HT1080 (cell line): ENCODE data around the gene MAST4. TPM values are rescaled to one million over a fixed set of nuclear protein-coding genes. Genes with fewer than 3 reads are reported as not detected.

Source experiments
- DNase-seq: peaks from one replicate; pipeline ENCODE4 v3.0.0-alpha.2; 2015; ENCODE audit warnings: low read depth
- total RNA-seq: library from RNA; depleted of rRNA; stranded (reverse); fragments of >200 nt; shearing (Covaris generic); gene quantifications from 2 replicates; pipeline ENCODE4 v1.2.3, GENCODE V29; 2014

MAST4 gene
- total RNA-seq, 1 experiment from 2014 or later, result 8.7 TPM

- DNase-seq, result no peak
Observed at GRCh38 chr5:66986534-66986933, 390.3 kb downstream of the MAST4 start.

- DNase-seq, result peak; percentile 36
Observed at GRCh38 chr5:66987126-66987525, 390.9 kb downstream of the MAST4 start.

- DNase-seq, result no peak
Observed at GRCh38 chr5:66987540-66987939, 391.3 kb downstream of the MAST4 start.

GRCh38 chr5:66987949-66988838 lies 392.0 kb downstream of the MAST4 start:
- DNase-seq, result no peak

- peak; percentile 83 for DNase-seq
Observed at GRCh38 chr5:66989286-66989685, 393.1 kb downstream of the MAST4 start.

- no peak for DNase-seq
Observed at GRCh38 chr5:66989781-66990180, 393.6 kb downstream of the MAST4 start.

- no peak for DNase-seq
Observed at GRCh38 chr5:66991746-66992145, 395.6 kb downstream of the MAST4 start.

- no peak for DNase-seq
Observed at GRCh38 chr5:66992547-66992946, 396.4 kb downstream of the MAST4 start.

GRCh38 chr5:66993448-66993847 lies 397.3 kb downstream of the MAST4 start:
- peak; percentile 27 for DNase-seq

- no peak for DNase-seq
Observed at GRCh38 chr5:66993882-66994281, 397.7 kb downstream of the MAST4 start.

GRCh38 chr5:66994790-66995189 lies 398.6 kb downstream of the MAST4 start:
- no peak for DNase-seq

GRCh38 chr5:67000794-67001475 lies 404.7 kb downstream of the MAST4 start:
- no peak for DNase-seq

GRCh38 chr5:67002832-67003684 lies 406.9 kb downstream of the MAST4 start:
- no peak for DNase-seq

- no peak for DNase-seq
Observed at GRCh38 chr5:67003685-67003934, 407.4 kb downstream of the MAST4 start.

- DNase-seq, result peak; percentile 87
Observed at GRCh38 chr5:67003935-67004729, 407.9 kb downstream of the MAST4 start.

GRCh38 chr5:67004730-67005350 lies 408.6 kb downstream of the MAST4 start:
- DNase-seq, result no peak

- DNase-seq, result no peak
Observed at GRCh38 chr5:67005737-67006499, 409.7 kb downstream of the MAST4 start.

- no peak for DNase-seq
Observed at GRCh38 chr5:67006500-67006848, 410.3 kb downstream of the MAST4 start.

GRCh38 chr5:67009028-67009427 lies 412.8 kb downstream of the MAST4 start:
- no peak for DNase-seq
